ACC112 (cell line): ENCODE data around the gene GABARAPL1.

Experiments
- H2AFZ ChIP-seq: fragments of 200-600 bp; sonication (generic); one replicate; pipeline ENCODE4 v1.6.0; 2017; ENCODE audit warnings: antibody characterized with exemption, low read length; ENCODE audit not compliant: unreplicated experiment
- H3K27ac ChIP-seq: fragments of 200-600 bp; sonication (generic); 2 replicates; pipeline ENCODE4 v1.5.1; 2014; ENCODE audit warnings: low read depth, mild to moderate bottlenecking, antibody characterized with exemption, low read length, moderate library complexity
- H3K27me3 ChIP-seq: fragments of 200-600 bp; sonication (generic); 2 replicates; pipeline ENCODE4 v1.6.1; 2014; ENCODE audit warnings: mild to moderate bottlenecking, antibody characterized with exemption, low read length, moderate library complexity, mixed read lengths; ENCODE audit not compliant: insufficient read depth
- H3K36me3 ChIP-seq: fragments of 200-600 bp; sonication (generic); 2 replicates; pipeline ENCODE4 v1.6.1; 2016; ENCODE audit warnings: mild to moderate bottlenecking, antibody characterized with exemption, low read length, moderate library complexity, mixed read lengths; ENCODE audit not compliant: insufficient read depth
- H3K4me1 ChIP-seq: fragments of 200-600 bp; sonication (generic); one replicate; pipeline ENCODE4 v1.6.1; 2016; ENCODE audit warnings: low read length, mixed read lengths; ENCODE audit not compliant: insufficient read depth, unreplicated experiment, control insufficient read depth
- H3K4me3 ChIP-seq: fragments of 200-600 bp; sonication (generic); 2 replicates; pipeline ENCODE4 v1.5.1; 2014; ENCODE audit warnings: mild to moderate bottlenecking, low read depth, low read length
- H3K79me2 ChIP-seq: fragments of 200-600 bp; sonication (generic); one replicate; pipeline ENCODE4 v1.6.0; 2016; ENCODE audit warnings: low read length; ENCODE audit not compliant: control insufficient read depth, unreplicated experiment, insufficient read depth

The GABARAPL1 gene

GRCh38 chr12:10251669-10252068 lies 39.0 kb downstream of the GABARAPL1 start:
- Histone ChIP-seq H3K27ac (no peak overlapping the region), H3K79me2 (no peaks in the 10 kb centered on the region), H2AFZ (no peak overlapping the region), H3K4me3 (no peak overlapping the region), H3K36me3 (no peaks in the 10 kb centered on the region), H3K4me1 (no peaks in the 10 kb centered on the region), H3K27me3 (no peaks in the 10 kb centered on the region)

GRCh38 chr12:10252201-10252600 lies 39.5 kb downstream of the GABARAPL1 start:
- no peak overlapping the region for H2AFZ ChIP-seq
- H3K27ac ChIP-seq = no peak overlapping the region
- H3K79me2 ChIP-seq = no peaks in the 10 kb centered on the region
- H3K4me1 ChIP-seq = no peaks in the 10 kb centered on the region
- no peak overlapping the region for H3K4me3 ChIP-seq
- no peaks in the 10 kb centered on the region for H3K27me3 ChIP-seq
- no peaks in the 10 kb centered on the region for H3K36me3 ChIP-seq

GRCh38 chr12:10256064-10256463 lies 43.4 kb downstream of the GABARAPL1 start:
- no peaks in the 10 kb centered on the region for H3K79me2 ChIP-seq
- H2AFZ ChIP-seq = no peak overlapping the region
- H3K4me1 ChIP-seq = no peaks in the 10 kb centered on the region
- no peaks in the 10 kb centered on the region for H3K36me3 ChIP-seq
- H3K4me3 ChIP-seq = no peak overlapping the region
- no peak overlapping the region for H3K27ac ChIP-seq
- H3K27me3 ChIP-seq = no peaks in the 10 kb centered on the region

GRCh38 chr12:10260927-10261326 lies 48.2 kb downstream of the GABARAPL1 start:
- H3K4me1 ChIP-seq = no peaks in the 10 kb centered on the region
- no peak overlapping the region for H3K27ac ChIP-seq
- H3K79me2 ChIP-seq = no peaks in the 10 kb centered on the region
- H2AFZ ChIP-seq = no peak overlapping the region
- no peaks in the 10 kb centered on the region for H3K27me3 ChIP-seq
- H3K36me3 ChIP-seq = no peaks in the 10 kb centered on the region
- no peak overlapping the region for H3K4me3 ChIP-seq

- Histone ChIP-seq H2AFZ (no peak overlapping the region), H3K36me3 (no peaks in the 10 kb centered on the region), H3K27ac (no peak overlapping the region)
Observed at GRCh38 chr12:10268037-10268436, 55.4 kb downstream of the GABARAPL1 start.

GRCh38 chr12:10272467-10272866 lies 59.8 kb downstream of the GABARAPL1 start:
- Histone ChIP-seq H3K27me3 (no peaks in the 10 kb centered on the region), H3K4me1 (no peaks in the 10 kb centered on the region), H3K36me3 (no peaks in the 10 kb centered on the region), H3K4me3 (no peak overlapping the region), H2AFZ (no peak overlapping the region), H3K27ac (no peak overlapping the region), H3K79me2 (no peaks in the 10 kb centered on the region)

More at GRCh38 chr12:10268037-10268436, 55.4 kb downstream of the GABARAPL1 start:
- no peaks in the 10 kb centered on the region for H3K4me1 ChIP-seq
- no peaks in the 10 kb centered on the region for H3K79me2 ChIP-seq
- H3K27me3 ChIP-seq = no peaks in the 10 kb centered on the region
- H3K4me3 ChIP-seq = no peak overlapping the region
